ENCODE results near the gene KRT35. TPM values are rescaled to one million over a fixed set of nuclear protein-coding genes. Genes with fewer than 3 reads are reported as not detected.

KRT35 gene
- total and polyA plus RNA-seq, 4 donors, result not detected

DNA sequence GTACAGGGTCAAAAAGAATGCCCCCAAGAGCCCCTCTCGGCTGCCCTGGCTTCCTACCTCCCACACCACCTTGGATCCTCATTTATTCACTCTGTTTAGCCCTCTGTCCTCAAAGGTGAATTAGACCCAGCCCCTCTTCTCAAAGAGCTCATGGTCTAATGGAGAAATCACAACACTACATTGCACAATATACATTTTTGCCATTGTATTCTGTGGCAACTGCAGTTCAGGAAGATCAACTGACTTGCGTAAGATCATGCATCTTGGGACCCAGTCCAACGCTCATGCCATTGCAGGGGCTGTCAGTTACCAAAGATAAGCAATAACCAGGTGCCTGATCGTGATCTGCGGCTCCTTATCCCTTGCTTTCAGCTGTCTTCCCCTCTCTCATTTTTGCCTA, 41.6 kb downstream of the KRT35 start:
- no peak overlapping the region for H3K27ac ChIP-seq (ENCODE audit: low read depth in 1 of 2, low read length in 2 of 2)
- no peaks in the 10 kb centered on the region for H3K36me3 ChIP-seq (ENCODE audit: control insufficient read depth in 4 of 4, insufficient read depth in 3 of 4, low read depth in 1 of 4, low read length in 3 of 4)
- H3K9ac ChIP-seq (ENCODE audit: low read depth in 1 of 2, low read length in 2 of 2), result no peak overlapping the region
- no peak for TF ChIP-seq HNF4G (IDR thresholded peaks at IDR 0.05)
- peaks cover 0 to 6% (median 0%) of the 10 kb centered on the region in 4 donors for H3K27me3 ChIP-seq (ENCODE audit: control insufficient read depth in 4 of 4, insufficient read depth in 4 of 4, low read length in 3 of 4)
- peaks cover 0 to 2% (median 0%) of the 10 kb centered on the region in 4 donors for H3K4me1 ChIP-seq (ENCODE audit: control insufficient read depth in 4 of 4, insufficient read depth in 4 of 4, low read length in 3 of 4)
- no peak for DNase-seq (ENCODE audit: low spot score)
- H3K9me3 ChIP-seq (ENCODE audit: control insufficient read depth in 4 of 4, low read length in 3 of 4), result no peaks in the 10 kb centered on the region
- 68% methylated on average over 5 of the region's 5 CpGs for WGBS
- H3K4me3 ChIP-seq (ENCODE audit: low read depth in 1 of 3, low read length in 3 of 3), result no peak overlapping the region

DNA sequence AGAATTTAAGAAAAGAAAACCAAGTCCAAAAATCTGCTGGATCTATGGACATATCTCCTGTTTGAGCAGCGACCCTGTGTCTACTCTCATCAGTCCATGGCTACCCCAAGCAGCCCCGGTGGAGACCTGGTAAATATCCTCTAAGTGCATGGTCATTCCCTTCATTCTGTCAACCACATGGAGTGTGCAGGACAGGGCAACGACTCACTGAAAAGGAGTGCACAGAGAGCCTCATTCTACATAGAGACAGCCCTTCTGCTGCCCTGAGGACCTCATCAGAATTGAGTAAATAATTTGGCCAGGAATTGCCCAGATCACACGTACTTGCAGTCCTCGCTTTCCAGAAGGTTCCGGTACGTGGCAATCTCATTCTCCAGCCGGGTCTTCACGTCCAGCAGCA, 43.2 kb downstream of the KRT35 start:
- no peaks in the 10 kb centered on the region for H3K9me3 ChIP-seq (ENCODE audit: control insufficient read depth in 4 of 4, low read length in 3 of 4)
- H3K36me3 ChIP-seq (ENCODE audit: control insufficient read depth in 4 of 4, insufficient read depth in 3 of 4, low read depth in 1 of 4, low read length in 3 of 4), result no peaks in the 10 kb centered on the region
- 86% methylated on average over 9 of the region's 9 CpGs for WGBS
- no peak for TF ChIP-seq HNF4G (IDR thresholded peaks at IDR 0.05)
- no peak for TF ChIP-seq YY1 (IDR thresholded peaks at IDR 0.05)
- TF ChIP-seq FOXA2 (IDR thresholded peaks at IDR 0.05), result no peak
- no peak for TF ChIP-seq REST (IDR thresholded peaks at IDR 0.05)
- TF ChIP-seq, protein P1, sequence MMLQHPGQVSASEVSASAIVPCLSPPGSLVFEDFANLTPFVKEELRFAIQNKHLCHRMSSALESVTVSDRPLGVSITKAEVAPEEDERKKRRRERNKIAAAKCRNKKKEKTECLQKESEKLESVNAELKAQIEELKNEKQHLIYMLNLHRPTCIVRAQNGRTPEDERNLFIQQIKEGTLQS (IDR thresholded peaks at IDR 0.05), result no peak
- TF ChIP-seq TAF1 (conservative IDR thresholded peaks at IDR 0.05), result no peak
- TF ChIP-seq NR2F2 (IDR thresholded peaks at IDR 0.05), result no peak
- TF ChIP-seq, protein P2, sequence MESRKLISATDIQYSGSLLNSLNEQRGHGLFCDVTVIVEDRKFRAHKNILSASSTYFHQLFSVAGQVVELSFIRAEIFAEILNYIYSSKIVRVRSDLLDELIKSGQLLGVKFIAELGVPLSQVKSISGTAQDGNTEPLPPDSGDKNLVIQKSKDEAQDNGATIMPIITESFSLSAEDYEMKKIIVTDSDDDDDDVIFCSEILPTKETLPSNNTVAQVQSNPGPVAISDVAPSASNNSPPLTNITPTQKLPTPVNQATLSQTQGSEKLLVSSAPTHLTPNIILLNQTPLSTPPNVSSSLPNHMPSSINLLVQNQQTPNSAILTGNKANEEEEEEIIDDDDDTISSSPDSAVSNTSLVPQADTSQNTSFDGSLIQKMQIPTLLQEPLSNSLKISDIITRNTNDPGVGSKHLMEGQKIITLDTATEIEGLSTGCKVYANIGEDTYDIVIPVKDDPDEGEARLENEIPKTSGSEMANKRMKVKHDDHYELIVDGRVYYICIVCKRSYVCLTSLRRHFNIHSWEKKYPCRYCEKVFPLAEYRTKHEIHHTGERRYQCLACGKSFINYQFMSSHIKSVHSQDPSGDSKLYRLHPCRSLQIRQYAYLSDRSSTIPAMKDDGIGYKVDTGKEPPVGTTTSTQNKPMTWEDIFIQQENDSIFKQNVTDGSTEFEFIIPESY (IDR thresholded peaks at IDR 0.05), result no peak
- TF ChIP-seq GABPA (IDR thresholded peaks at IDR 0.05 in 1 of 2, conservative IDR thresholded peaks at IDR 0.05 in 1 of 2), result no peak
- TF ChIP-seq RXRA (IDR thresholded peaks at IDR 0.05), result no peak
- TF ChIP-seq, protein P3, sequence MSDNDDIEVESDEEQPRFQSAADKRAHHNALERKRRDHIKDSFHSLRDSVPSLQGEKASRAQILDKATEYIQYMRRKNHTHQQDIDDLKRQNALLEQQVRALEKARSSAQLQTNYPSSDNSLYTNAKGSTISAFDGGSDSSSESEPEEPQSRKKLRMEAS (IDR thresholded peaks at IDR 0.05), result no peak
- TF ChIP-seq RAD21 (IDR thresholded peaks at IDR 0.05), result no peak
- no peak for TF ChIP-seq EGR1 (IDR thresholded peaks at IDR 0.05; ENCODE audit: low read depth in 2 of 2)
- no peak for TF ChIP-seq JUND (IDR thresholded peaks at IDR 0.05)
- TF ChIP-seq FOXA1 (IDR thresholded peaks at IDR 0.05), result no peak
- TF ChIP-seq, protein P4, sequence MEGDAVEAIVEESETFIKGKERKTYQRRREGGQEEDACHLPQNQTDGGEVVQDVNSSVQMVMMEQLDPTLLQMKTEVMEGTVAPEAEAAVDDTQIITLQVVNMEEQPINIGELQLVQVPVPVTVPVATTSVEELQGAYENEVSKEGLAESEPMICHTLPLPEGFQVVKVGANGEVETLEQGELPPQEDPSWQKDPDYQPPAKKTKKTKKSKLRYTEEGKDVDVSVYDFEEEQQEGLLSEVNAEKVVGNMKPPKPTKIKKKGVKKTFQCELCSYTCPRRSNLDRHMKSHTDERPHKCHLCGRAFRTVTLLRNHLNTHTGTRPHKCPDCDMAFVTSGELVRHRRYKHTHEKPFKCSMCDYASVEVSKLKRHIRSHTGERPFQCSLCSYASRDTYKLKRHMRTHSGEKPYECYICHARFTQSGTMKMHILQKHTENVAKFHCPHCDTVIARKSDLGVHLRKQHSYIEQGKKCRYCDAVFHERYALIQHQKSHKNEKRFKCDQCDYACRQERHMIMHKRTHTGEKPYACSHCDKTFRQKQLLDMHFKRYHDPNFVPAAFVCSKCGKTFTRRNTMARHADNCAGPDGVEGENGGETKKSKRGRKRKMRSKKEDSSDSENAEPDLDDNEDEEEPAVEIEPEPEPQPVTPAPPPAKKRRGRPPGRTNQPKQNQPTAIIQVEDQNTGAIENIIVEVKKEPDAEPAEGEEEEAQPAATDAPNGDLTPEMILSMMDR (IDR thresholded peaks at IDR 0.05; ENCODE audit: low read depth, low read length, missing input control), result no peak
- H3K4me3 ChIP-seq (ENCODE audit: low read depth in 1 of 3, low read length in 3 of 3), result no peak overlapping the region
- no peak overlapping the region for H3K27ac ChIP-seq (ENCODE audit: low read depth in 1 of 2, low read length in 2 of 2)
- DNase-seq (ENCODE audit: low spot score), result no peak
- H3K9ac ChIP-seq (ENCODE audit: low read depth in 1 of 2, low read length in 2 of 2), result no peak overlapping the region
- H3K4me1 ChIP-seq (ENCODE audit: control insufficient read depth in 4 of 4, insufficient read depth in 4 of 4, low read length in 3 of 4), result no peaks in the 10 kb centered on the region
- H3K27me3 ChIP-seq (ENCODE audit: control insufficient read depth in 4 of 4, insufficient read depth in 4 of 4, low read length in 3 of 4), result peaks cover 0 to 6% (median 0%) of the 10 kb centered on the region in 4 donors
